GM12801 (cell line): ENCODE measurements around the gene ABCC4.

Experiments
- CTCF ChIP-seq: IDR thresholded peaks from one replicate; pipeline ENCODE4 v1.5.1; 2011; ENCODE audit warnings: control low read depth; ENCODE audit not compliant: insufficient read length; ENCODE audit errors: extremely low read depth

Gene ABCC4

DNA sequence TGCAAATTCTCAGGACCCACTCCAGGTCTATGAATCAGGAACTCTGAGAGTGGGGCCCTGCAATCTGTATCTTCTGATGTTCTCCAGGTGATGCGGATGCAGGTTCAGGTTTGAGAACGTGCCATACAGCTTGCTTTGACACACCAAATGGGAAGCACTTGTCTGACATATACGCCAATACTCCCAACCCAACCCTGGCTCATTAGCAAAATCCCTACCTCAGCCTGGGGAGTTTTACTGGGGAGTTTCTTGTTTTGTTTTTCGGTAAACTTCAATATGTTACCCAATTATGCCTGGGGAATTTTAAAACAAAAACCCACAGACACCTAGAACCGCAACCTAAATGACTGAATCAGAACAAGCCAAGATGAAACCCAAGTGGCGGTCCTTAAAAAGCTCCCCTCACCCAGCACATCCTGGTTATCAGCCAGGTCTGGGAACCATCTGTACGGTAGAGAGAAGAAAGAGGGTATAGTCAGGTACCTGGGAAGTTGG lies 41.2 kb downstream of the ABCC4 start:
- TF ChIP-seq CTCF: no peak

- no peak for TF ChIP-seq CTCF
Measured at GRCh38 chr13:95258619-95259194, 42.5 kb downstream of the ABCC4 start.

GRCh38 chr13:95258098-95258497 lies 43.2 kb downstream of the ABCC4 start:
- TF ChIP-seq CTCF: no peak

DNA sequence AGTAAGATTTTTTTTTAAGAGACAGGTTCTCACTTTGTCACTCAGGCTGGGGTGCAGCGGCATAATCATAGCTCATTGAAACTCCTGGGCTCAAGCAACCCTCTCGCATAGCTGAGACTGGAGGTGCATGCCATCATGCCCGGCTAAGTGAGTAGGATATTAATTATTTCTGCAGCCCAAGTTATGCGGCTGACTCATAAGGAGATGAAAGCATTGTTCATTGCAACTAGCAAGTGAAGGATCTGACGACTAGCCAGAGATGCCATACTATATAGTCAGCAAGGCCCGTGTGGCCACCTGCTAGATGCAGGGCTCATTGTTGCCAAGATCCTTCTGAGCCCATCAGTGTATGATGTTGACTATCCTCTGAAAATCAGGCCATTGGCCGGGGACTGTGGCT lies 45.2 kb downstream of the ABCC4 start:
- TF ChIP-seq CTCF: no peak

- no peak for TF ChIP-seq CTCF
Measured at GRCh38 chr13:95255072-95255732, 46.0 kb downstream of the ABCC4 start.

- no peak for TF ChIP-seq CTCF
Measured at GRCh38 chr13:95254339-95254738, 46.9 kb downstream of the ABCC4 start.

DNA sequence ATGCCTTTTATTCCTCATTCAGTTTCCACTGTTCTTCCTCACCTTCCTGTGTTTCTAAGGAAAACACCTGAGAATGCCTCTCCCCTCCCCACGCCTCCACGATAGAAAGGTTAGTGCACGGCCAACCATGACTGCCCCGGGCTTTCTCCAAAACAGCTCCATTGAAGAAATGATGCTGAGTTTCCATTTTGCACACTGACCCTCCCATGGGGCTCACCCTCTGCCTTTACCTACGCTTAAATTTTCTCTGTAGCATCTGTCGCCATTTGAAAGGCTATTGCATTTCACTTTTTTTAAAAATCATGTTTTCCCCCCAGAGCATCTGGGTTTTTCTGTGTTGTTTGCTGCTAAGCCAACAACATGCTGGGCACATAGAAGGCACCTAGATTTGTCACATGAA lies 48.2 kb downstream of the ABCC4 start:
- TF ChIP-seq CTCF: no peak

DNA sequence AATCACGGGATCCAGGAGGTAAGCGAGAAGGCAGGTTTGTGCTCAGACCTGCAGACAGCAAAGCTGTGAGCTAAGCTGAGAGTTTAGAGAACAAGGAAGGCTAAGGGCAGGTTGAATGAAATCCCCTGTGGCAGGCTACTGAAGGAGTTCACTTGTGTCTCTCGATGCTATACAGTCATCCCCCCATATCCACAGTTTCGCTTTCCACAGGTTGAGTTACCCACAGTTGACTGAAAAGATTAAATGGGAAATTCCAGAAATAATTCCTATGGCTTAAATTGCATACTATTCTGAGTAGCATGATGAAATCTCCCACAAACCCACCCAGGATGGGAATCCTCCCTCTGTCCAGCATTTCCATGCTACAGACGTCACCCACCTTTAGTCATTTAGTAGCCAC lies 49.6 kb downstream of the ABCC4 start:
- TF ChIP-seq CTCF: no peak
